ENCODE results near the gene FADS3.

Gene FADS3

GRCh38 chr11:61875698-61876097 is 15.6 kb downstream of the FADS3 start:
- DNase-seq: no peak

GRCh38 chr11:61874853-61875252 is 16.5 kb downstream of the FADS3 start:
- no peak for DNase-seq

- peak in 1 of 2 experiments; percentile 59 for DNase-seq
Observed at GRCh38 chr11:61874377-61874809, 17.0 kb downstream of the FADS3 start.

GRCh38 chr11:61873588-61874376 is 17.6 kb downstream of the FADS3 start:
- DNase-seq: peak in 1 of 2 experiments; percentile 61

GRCh38 chr11:61872935-61873565 is 18.3 kb downstream of the FADS3 start:
- DNase-seq: no peak

GRCh38 chr11:61871158-61871597 is 20.2 kb downstream of the FADS3 start:
- DNase-seq: peak; percentile 40 to 82

- DNase-seq: no peak
Observed at GRCh38 chr11:61870541-61871031, 20.8 kb downstream of the FADS3 start.

GRCh38 chr11:61869708-61870451 is 21.5 kb downstream of the FADS3 start:
- no peak for DNase-seq

- no peak for DNase-seq
Observed at GRCh38 chr11:61869429-61869707, 22.0 kb downstream of the FADS3 start.

- peak in 1 of 2 experiments; percentile 28 for DNase-seq
Observed at GRCh38 chr11:61868571-61869428, 22.5 kb downstream of the FADS3 start.

- DNase-seq: no peak
Observed at GRCh38 chr11:61866958-61867343, 24.4 kb downstream of the FADS3 start.

- DNase-seq: no peak
Observed at GRCh38 chr11:61866231-61866957, 25.0 kb downstream of the FADS3 start.

GRCh38 chr11:61864814-61865775 is 26.2 kb downstream of the FADS3 start:
- DNase-seq: no peak

- no peak for DNase-seq
Observed at GRCh38 chr11:61863548-61864081, 27.7 kb downstream of the FADS3 start.

- no peak for DNase-seq
Observed at GRCh38 chr11:61862714-61863547, 28.4 kb downstream of the FADS3 start.

- no peak for DNase-seq
Observed at GRCh38 chr11:61861634-61862033, 29.7 kb downstream of the FADS3 start.

GRCh38 chr11:61860054-61860903 is 31.1 kb downstream of the FADS3 start:
- peak in 1 of 2 experiments; percentile 23 for DNase-seq

GRCh38 chr11:61855939-61856680 is 35.2 kb downstream of the FADS3 start:
- peak in 1 of 2 experiments; percentile 46 for DNase-seq

All from NCI-H446 (cell line).